A204.1 (cell line): ENCODE results near the gene DCUN1D3.
"Not testable (repeated sequence)": the region's sequence is repeated elsewhere in the genome, so short reads cannot be mapped to it uniquely, and the experiment has no call there.

Experiments used
- FAIRE-seq: peaks from 2 replicates; lab custom pipeline; 2012; peaks lifted over from hg19 to GRCh38; lab: Jason Lieb, UNC

Gene DCUN1D3

DNA sequence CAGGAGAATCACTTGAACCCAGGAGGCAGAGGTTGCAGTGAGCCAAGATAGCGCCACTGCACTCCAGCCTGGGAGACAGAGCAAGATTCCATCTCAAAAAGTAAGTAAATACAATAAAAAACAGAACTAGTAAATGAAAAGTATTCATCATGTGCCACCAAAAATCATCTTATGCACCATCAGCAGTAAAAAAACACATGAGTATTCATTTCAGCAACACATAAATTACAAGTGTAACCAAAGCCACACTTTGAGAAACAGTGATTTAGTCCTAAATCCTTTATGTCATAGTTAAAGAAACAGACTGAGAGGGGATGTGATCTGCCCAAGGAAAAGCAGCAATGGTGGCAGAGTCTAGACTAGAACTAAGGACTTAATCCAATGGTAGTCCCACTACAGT, 13.0 kb downstream of the DCUN1D3 start:
- no peak for FAIRE-seq

GRCh38 chr16:20886320-20886719, 13.8 kb downstream of the DCUN1D3 start:
- no peak for FAIRE-seq

- no peak for FAIRE-seq
These were observed 16.0 kb downstream of the DCUN1D3 start for GRCh38 chr16:20884240-20884556.

DNA sequence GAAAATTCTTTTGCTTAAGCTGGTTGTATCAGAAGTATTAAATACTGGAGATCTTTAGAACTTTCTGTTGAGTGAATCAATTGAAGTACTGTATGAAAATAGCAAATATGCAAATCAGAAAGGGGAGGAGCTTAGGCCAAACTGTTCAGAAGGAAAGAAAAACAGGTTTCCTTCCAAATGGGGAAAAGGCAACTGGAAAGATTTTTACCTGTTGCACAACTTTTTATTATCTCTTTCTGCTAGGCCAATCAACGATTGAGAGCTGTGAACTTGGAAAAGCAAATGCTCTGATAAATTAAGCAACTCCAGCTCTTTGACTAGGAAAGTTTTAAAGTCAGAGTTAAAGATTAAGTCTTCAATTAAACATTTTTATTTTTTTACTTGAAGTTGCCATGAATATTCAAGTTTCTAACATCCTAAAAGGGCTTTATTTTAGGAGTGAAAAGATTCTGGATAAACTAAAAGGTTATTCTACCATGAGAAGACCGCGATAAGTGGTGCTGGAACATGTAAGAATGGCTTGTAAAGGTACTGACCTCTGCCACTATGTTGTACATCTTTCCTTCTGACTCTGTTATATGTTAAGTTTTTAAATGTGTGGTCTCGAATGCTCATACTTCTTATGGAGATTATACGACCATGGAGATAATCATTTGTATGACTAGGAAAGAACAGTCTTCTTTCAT, 16.5 kb downstream of the DCUN1D3 start:
- no peak for FAIRE-seq

- no peak for FAIRE-seq
These were observed 18.7 kb downstream of the DCUN1D3 start for GRCh38 chr16:20881503-20881878.

GRCh38 chr16:20880867-20881502, 19.2 kb downstream of the DCUN1D3 start:
- FAIRE-seq = no peak

GRCh38 chr16:20879175-20880040, 20.8 kb downstream of the DCUN1D3 start:
- FAIRE-seq = no peak

DNA sequence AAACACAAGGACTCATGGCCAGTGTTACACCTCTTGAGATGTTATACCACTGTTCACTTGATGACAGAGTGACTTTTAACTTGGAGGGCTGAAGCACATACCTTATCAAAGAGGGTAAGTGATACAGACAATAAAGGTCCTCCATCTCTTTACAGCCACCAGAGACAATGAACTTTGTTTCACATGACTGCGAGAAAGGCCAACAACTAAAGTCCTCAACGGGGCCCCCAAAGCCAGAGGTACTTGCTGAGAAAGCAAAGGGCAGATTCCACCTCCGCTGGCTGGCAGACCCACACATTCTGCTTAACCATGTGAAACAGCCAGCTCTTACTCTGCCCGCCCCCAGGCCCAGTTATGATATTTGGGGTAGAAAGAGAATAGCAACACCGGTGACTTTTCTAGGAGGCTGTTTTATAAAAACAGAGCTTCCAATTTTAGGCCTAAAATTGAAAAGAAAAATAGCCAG, 21.4 kb downstream of the DCUN1D3 start:
- FAIRE-seq = no peak

DNA sequence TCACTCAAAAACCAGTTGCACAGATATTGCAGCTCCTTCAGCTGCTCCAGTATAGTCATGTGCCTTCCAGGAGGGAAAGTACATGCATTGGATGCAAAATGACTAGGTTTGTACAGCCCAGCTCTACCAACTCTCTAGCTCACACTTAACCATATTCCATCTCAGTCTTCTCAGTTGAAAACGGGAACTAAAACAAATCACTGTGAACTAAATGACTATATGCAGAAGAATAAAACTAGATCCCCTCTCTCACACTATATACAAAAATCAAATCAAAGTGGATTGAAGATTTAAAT, 24.9 kb downstream of the DCUN1D3 start:
- no peak for FAIRE-seq

- FAIRE-seq = no peak
These were observed 26.0 kb downstream of the DCUN1D3 start for GRCh38 chr16:20874088-20874581.

DNA sequence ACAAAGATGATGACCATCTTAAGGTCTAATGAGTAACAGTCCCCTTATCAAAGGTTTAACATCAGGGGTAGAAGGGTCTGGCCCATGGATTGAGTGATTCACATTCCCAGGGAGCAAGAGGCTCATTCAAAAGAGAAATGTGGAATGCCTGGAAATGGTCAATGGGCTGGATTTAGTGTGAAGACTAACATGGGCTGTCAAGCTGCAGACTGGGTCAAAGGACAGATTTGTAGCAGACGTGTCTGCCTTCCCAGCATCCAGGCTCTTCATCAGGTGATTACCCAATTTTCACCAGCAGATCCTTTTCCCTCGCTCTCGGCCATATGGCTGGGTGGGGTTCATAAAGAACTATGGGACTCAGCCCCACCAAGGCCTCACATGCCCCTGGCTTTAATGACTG, 26.8 kb downstream of the DCUN1D3 start:
- FAIRE-seq = no peak

- FAIRE-seq = no peak
These were observed 28.0 kb downstream of the DCUN1D3 start for GRCh38 chr16:20871941-20872815.

GRCh38 chr16:20871258-20871657, 28.9 kb downstream of the DCUN1D3 start:
- FAIRE-seq = no peak

DNA sequence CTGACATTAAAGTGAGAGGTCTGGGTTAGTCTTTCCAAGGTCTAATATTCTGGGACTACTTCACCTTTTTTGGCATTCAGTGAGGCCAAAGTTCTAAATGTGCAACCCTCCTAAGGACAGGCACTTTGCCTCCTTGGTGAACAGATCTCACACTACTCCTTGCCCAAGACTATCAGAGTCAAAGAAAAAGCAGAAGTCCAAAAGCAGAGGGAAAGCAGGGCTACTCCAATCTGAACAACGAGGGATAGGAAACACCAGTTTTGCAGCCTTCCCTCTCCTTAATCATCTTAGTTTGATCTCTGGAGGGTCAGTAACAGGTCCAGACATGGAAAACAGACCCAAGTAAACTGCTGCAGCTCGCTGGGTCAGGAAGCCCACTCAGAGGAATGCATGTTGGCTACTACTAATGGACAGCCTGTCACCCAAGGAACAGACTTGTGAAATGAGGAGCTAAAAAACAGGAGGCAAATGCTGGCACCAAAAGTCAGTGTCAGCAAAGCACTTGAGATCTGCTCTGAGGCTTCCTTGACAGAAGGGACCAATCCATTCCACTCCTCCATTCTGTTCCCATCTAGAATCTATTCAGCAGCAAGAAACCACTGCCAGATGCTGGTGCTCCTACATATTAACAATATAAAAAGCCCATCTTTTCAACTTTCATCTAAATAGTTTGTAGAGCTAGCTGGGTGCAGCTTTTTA, 29.9 kb downstream of the DCUN1D3 start:
- FAIRE-seq = no peak

DNA sequence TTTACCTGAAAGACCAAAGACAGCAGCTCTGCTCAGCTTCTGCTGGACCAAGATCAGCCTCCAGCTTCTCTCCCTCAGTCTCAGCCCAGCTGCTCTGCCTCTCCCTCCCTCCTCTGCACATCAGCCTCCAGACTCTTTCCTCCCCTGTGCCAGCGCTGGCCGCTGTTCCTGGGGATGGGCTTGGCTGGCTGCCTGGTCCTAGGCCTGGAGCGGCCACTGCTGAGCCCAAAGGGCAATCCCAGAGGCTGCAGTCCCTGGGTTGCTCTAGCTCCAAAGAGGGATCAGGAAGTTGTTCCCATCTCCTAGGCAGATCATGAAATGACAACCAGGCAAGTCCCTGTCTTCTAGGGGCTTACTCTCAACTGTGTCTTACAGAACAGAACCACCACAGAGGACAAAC, 31.3 kb downstream of the DCUN1D3 start:
- no peak for FAIRE-seq

GRCh38 chr16:20867585-20867984, 32.6 kb downstream of the DCUN1D3 start:
- FAIRE-seq = no peak

DNA sequence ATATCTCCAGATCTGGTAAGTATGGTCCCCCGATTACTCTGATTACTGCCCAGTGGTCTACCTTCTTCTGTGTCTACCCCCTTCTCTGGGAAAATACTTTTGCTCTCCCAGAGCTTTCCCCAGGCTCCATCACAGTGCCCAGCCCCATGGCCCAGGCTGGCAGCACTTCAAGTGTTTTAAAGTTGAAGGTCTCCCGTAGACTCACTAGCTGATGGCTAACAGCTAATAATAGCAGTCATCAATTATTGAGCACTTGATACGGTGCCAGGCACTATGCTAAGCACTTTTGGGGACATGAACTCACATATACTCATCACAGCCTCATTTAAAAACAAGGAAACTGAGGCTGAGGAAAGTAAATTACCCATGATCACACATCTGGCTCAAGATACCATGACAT, 33.4 kb downstream of the DCUN1D3 start:
- FAIRE-seq = no peak

DNA sequence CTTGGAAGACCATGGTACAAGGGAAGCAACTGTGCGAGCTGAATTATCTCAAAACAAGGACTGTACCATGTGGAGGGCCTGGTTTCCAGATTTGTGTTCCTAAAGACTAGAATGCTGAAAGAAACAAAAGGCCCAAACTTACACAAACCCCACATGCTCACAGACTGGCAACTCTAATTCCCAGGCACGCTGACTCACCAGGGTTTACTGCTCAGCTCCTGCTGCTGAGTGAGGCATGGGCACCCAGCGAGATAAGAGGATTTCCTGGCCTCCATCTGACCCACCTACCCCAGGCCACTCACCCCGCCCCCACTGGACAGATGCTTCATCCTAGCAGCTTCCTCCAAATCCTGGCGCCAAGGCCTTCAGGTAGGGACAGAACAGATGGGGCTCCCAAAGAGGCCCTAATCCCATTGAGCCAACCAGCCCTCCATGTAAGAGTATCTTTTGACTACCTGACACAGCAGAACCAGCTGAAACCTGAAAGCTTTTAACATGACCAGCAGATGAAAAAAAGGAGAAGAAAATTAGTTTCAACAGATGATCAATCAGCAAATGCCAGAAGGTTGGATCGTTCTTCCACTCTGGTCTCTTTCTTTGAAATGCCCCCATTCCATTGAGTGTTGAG, 33.9 kb downstream of the DCUN1D3 start:
- no peak for FAIRE-seq

DNA sequence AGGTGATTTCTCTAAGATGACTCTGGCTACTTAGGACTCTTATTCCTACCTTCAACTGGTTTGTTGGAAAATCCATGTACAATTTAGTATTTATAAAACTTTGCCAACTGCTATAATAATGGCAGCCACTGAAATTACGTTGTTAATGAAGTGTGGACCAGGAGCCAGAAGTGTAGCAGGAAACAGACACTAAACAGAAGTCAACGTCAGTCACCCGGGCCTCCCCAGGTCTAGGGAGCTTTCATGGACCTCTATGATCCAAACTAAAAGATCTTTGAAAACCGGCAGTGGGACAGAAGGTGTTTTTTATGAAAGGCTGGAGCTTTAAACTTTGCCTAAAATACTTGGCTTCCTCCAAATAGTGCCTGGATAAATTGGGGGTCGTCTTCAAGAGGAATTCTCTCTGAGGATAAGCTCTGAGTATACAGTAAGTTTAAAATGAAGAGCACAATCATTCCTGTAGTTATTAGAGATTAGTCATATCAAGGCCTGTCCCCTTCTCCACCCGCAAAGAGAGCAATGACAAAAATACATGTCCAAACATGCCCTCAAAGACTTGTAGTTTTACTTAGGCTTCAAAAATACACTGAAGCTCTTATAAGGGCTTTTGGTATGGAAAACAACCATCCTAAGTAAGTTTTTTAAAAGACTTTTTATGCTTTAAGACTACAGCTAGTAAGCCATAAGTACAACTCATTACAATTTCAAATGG, 34.6 kb downstream of the DCUN1D3 start:
- FAIRE-seq = no peak

- not testable (repeated sequence) for FAIRE-seq
These were observed 35.8 kb downstream of the DCUN1D3 start for GRCh38 chr16:20864376-20864775.
